ENCODE measurements around the gene DENND10.
"Not testable (repeated sequence)": the region's sequence is repeated elsewhere in the genome, so short reads cannot be mapped to it uniquely, and the experiment has no call there.

DENND10 gene

DNA sequence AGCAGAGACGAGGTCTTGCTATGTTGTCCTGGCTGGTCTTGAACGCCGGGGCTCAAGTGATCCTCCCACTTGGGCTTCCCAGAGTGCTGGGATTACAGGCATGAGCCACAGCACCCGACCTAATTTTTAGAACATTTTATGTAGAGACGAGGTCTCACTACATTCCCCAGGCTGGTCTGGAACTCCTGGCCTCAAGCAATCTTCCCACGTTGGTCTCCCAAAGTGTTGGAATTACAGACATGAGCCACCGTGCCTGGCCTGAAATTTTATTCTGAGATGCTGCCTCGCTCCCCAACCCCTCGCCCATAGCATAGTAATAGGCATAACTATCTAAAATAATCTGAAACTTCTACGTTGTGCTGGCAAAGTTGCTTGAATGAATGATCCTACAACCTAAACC is 39.7 kb downstream of the DENND10 start:
- H3K4me3 ChIP-seq (replicated peaks in 1 of 2; ENCODE audit: low read depth in 2 of 2, low read length in 2 of 2): no peak overlapping the region
- TF ChIP-seq, protein P1, sequence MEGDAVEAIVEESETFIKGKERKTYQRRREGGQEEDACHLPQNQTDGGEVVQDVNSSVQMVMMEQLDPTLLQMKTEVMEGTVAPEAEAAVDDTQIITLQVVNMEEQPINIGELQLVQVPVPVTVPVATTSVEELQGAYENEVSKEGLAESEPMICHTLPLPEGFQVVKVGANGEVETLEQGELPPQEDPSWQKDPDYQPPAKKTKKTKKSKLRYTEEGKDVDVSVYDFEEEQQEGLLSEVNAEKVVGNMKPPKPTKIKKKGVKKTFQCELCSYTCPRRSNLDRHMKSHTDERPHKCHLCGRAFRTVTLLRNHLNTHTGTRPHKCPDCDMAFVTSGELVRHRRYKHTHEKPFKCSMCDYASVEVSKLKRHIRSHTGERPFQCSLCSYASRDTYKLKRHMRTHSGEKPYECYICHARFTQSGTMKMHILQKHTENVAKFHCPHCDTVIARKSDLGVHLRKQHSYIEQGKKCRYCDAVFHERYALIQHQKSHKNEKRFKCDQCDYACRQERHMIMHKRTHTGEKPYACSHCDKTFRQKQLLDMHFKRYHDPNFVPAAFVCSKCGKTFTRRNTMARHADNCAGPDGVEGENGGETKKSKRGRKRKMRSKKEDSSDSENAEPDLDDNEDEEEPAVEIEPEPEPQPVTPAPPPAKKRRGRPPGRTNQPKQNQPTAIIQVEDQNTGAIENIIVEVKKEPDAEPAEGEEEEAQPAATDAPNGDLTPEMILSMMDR (IDR thresholded peaks at IDR 0.05; ENCODE audit: low read depth, low read length): no peak
- DNase-seq (ENCODE audit: low read depth in 2 of 2): no peak

DNA sequence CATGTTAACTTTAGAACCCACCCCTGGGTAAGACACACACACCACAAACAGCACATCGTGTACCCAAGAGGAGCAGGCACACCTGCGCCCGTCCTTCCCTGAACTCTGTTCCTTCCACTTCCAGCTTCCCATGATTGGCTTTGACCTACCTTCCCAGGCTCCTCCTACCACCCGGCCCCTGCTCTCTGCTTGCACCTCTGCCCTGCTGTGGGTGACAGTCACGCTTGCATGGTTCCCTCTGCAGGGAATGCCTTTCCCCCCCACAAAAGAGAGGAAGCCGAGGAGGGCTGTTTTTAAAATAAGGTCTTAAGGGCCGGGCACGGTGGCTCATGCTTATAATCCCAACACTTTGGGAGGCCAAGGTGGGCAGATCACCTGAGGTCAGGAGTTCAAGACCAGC is 45.2 kb downstream of the DENND10 start:
- TF ChIP-seq, protein P1 (IDR thresholded peaks at IDR 0.05; ENCODE audit: low read depth, low read length): no peak

DNA sequence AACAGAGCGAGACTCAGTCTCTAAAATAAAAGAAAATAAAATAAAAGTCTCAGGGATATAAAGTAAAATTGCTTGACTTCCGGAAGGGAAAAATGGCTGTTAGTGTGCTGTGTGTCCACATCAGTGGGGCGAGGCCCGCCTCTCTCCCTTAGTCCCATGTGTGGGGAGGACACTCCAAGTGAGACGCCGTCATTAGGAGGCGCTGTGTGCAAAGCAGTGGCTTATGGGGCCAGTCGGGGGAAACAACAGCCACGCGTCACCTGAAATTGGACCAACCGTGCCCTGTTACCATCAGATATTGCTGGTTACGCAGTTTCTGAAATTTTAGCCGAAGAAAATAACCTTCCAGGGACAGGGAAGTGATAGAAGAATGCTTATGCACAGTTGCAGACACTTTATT is 45.8 kb downstream of the DENND10 start:
- H3K4me3 ChIP-seq (replicated peaks in 1 of 2; ENCODE audit: low read depth in 2 of 2, low read length in 2 of 2): no peak overlapping the region
- TF ChIP-seq, protein P1 (IDR thresholded peaks at IDR 0.05; ENCODE audit: low read depth, low read length): no peak
- no peak for DNase-seq (ENCODE audit: low read depth in 2 of 2)

More for the DNA sequence above, 45.2 kb downstream of the DENND10 start:
- no peak for DNase-seq (ENCODE audit: low read depth in 2 of 2)
- H3K4me3 ChIP-seq (replicated peaks in 1 of 2; ENCODE audit: low read depth in 2 of 2, low read length in 2 of 2): no peak overlapping the region

DNA sequence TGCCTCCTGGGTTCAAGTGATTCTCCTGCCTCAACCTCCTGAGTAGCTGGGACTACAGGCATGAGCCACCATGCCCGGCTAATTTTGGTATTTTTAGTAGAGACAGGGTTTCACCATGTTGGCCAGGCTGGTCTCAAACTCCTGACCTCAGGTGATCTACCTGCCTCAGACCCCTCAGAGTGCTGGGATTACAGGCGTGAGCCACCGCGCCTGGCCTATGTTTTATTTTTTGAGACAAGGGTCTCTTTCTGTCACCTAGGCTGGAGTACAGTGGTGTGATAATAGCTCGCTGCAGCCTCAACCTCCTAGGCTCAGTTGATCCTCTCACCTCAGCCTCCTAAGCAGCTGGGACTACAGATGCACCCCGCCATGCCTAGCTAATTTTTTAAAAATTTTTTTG is 47.7 kb downstream of the DENND10 start:
- not testable (repeated sequence) for H3K4me3 ChIP-seq (replicated peaks in 1 of 2; ENCODE audit: low read depth in 2 of 2, low read length in 2 of 2); DNase-seq (ENCODE audit: low read depth in 2 of 2)

DNA sequence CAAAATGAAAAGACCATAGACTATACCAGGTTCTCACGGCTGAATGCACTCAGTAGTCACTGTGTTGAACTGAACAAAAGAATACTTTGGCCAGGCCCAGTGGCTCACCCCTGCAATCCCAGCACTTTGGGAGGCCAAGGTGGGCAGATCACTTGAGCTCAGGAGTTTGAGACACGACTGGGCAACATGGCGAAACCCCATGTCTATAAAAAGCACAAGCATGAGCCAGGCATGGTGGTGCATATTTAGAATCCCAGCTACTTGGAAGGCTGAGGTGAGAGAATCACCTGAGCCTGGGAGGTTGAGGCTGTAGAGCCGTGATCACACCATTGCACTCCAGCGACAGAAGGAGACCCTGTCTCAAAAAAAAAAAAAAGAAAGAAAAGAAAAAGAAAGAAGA is 49.1 kb downstream of the DENND10 start:
- no peak for DNase-seq (ENCODE audit: low read depth in 2 of 2)
- H3K4me3 ChIP-seq (replicated peaks in 1 of 2; ENCODE audit: low read depth in 2 of 2, low read length in 2 of 2): no peak overlapping the region
- TF ChIP-seq, protein P1 (IDR thresholded peaks at IDR 0.05; ENCODE audit: low read depth, low read length): no peak

DNA sequence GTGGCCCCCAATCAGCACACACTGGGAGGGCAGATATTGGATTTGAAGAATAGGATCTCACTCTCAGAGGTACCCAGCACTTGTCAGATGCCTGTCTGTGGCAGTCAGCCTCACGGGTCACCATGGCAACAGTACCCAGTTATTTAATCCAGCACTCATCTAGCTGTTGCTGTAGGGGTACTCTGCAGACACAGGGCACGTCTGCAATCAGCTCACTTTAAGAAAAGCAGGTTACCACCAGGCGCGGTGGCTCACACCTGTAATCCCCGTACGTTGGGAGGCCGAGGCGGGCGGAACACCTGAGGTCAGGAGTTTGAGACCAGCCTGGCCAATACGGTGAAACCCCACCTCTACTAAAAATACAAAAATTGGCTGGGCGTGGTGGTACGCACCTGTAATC is 49.7 kb downstream of the DENND10 start:
- DNase-seq (ENCODE audit: low read depth in 2 of 2): no peak
- H3K4me3 ChIP-seq (replicated peaks in 1 of 2; ENCODE audit: low read depth in 2 of 2, low read length in 2 of 2): no peak overlapping the region
- TF ChIP-seq, protein P1 (IDR thresholded peaks at IDR 0.05; ENCODE audit: low read depth, low read length): no peak

DNA sequence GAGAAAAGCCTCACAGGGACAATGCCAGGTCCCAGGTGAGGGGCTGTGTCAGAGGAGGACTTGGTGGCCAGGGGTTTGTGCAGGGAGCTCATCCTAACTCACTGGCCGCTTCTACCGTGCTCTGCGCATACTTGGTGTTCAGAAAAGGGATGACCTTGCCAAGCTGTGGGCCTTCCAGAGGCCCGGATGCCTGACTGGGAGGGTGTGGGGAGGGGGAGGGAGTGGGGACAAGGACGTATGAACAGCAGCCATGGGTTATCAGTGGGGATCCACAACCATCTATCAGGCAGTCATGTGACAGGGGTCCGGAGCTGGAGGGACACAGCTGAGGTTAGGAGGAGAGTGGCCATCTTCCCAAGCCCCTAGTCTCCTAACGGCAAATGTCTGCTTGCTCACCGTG is 55.4 kb downstream of the DENND10 start:
- H3K4me3 ChIP-seq (replicated peaks in 1 of 2; ENCODE audit: low read depth in 2 of 2, low read length in 2 of 2): no peak overlapping the region
- TF ChIP-seq, protein P1 (IDR thresholded peaks at IDR 0.05; ENCODE audit: low read depth, low read length): no peak
- no peak for DNase-seq (ENCODE audit: low read depth in 2 of 2)

Measured in cardiac fibroblast (primary cell).